NCI-H748 (cell line): Measurements from ENCODE around the gene C4orf17.
A peak's percentile ranks its signal among the peaks of the same experiment; 100 is the strongest.

Experiments
- DNase-seq: peaks from one replicate; lab custom pipeline; 2025; ENCODE audit not compliant: unreplicated experiment; lab: John Stamatoyannopoulos, UW

C4orf17 gene

GRCh38 chr4:99536848-99537247, 26.0 kb downstream of the C4orf17 start:
- DNase-seq = peak; percentile 83

GRCh38 chr4:99537674-99538073, 26.9 kb downstream of the C4orf17 start:
- DNase-seq = no peak

GRCh38 chr4:99540277-99540939, 29.6 kb downstream of the C4orf17 start:
- no peak for DNase-seq

- DNase-seq = no peak
Observed at GRCh38 chr4:99552872-99553271, 42.1 kb downstream of the C4orf17 start.

- DNase-seq = peak; percentile 96
Observed at GRCh38 chr4:99563310-99564186, 52.7 kb downstream of the C4orf17 start, which contains the start of gene TRMT10A. TRMT10A (minus strand) TSS chr4:99564039; CDS start chr4:99559338, 4,701 bp downstream.

GRCh38 chr4:99564921-99565320, 54.1 kb downstream of the C4orf17 start:
- no peak for DNase-seq

- no peak for DNase-seq
Observed at GRCh38 chr4:99571883-99572282, 61.1 kb downstream of the C4orf17 start.

GRCh38 chr4:99572527-99573240, 61.9 kb downstream of the C4orf17 start:
- no peak for DNase-seq

- DNase-seq = no peak
Observed at GRCh38 chr4:99573735-99574368, 63.0 kb downstream of the C4orf17 start.

- no peak for DNase-seq
Observed at GRCh38 chr4:99574530-99575324, 63.9 kb downstream of the C4orf17 start, which contains the start of gene MTTP. MTTP (plus strand) TSS chr4:99574824; CDS start chr4:99574910, 86 bp downstream.

GRCh38 chr4:99578714-99579113, 67.9 kb downstream of the C4orf17 start:
- DNase-seq = no peak

- no peak for DNase-seq
Observed at GRCh38 chr4:99585516-99585915, 74.7 kb downstream of the C4orf17 start.

GRCh38 chr4:99586322-99586721, 75.5 kb downstream of the C4orf17 start:
- DNase-seq = peak; percentile 63

- DNase-seq = peak; percentile 0
Observed at GRCh38 chr4:99586797-99587196, 76.0 kb downstream of the C4orf17 start.

GRCh38 chr4:99587309-99587708, 76.5 kb downstream of the C4orf17 start:
- DNase-seq = no peak

GRCh38 chr4:99587803-99588202, 77.0 kb downstream of the C4orf17 start:
- DNase-seq = no peak

GRCh38 chr4:99591757-99592156, 80.9 kb downstream of the C4orf17 start:
- DNase-seq = peak; percentile 5
